HT-29 (cell line): ENCODE data around the gene DOLPP1. TPM values are rescaled to one million over a fixed set of nuclear protein-coding genes. Genes with fewer than 3 reads are reported as not detected.
A peak's percentile ranks its signal among the peaks of the same experiment; 100 is the strongest.
"Not testable (repeated sequence)": the region's sequence is repeated elsewhere in the genome, so short reads cannot be mapped to it uniquely, and the experiment has no call there.

Experiments
- DNase-seq: peaks from one replicate; pipeline ENCODE4 v3.0.0-alpha.2; 2015; ENCODE audit warnings: low spot score
- total RNA-seq: library from RNA; depleted of rRNA; stranded (reverse); fragments of >200 nt; shearing (Covaris generic); gene quantifications from 2 replicates; pipeline ENCODE4 v1.2.3, GENCODE V29; 2014

The DOLPP1 gene
- total RNA-seq, 1 experiment from 2014 or later, result 45.4 TPM

DNA sequence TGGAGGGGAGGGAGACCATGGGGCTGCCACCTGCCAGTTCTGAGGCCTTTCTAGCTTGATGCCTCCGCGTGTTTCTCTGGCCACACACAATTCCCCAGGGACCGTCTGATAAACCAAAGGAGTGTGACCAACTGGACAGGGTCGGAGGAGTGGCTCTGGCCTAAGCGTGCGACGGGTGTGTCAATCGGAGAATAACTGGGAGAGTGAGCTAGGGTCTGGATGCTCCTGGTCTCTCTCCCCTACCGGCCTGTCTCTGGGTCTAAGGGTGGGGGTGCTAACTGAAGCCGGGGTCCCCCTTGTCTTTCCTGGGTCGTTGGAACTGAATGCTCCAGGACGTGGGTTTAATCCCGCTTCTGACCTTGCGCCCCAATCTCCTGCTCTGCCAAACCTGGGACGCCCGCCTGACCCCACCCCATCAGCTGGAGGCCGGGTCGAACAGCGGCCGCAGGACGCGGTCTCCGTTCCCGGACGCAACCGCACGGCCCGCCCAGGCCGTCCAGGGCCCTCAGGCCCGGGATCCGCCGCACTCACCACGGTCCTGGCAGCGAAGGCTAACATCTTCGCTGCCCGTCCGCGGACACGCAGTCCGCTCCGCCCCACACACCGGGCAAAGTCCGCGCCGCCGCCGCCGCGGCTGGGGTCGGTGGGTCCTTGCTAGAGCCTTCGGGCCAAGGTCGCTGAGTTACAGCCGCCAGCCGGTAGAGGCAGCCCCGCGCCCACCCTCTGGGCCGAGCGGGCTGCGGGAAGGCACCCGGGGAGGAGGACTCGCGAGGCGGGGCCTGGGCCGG lies 29.2 kb downstream of the DOLPP1 start:
- DNase-seq, result peak; percentile 52

- DNase-seq, result peak; percentile 96
Observed at GRCh38 chr9:129110740-129111527, 30.0 kb downstream of the DOLPP1 start, which contains the start of the genes CRAT and PTPA. Gene CRAT (minus strand): TSS chr9:129110793. CDS start chr9:129110509, 284 bp downstream. Gene PTPA (plus strand): TSS chr9:129111415. CDS start chr9:129111601, 186 bp downstream.

DNA sequence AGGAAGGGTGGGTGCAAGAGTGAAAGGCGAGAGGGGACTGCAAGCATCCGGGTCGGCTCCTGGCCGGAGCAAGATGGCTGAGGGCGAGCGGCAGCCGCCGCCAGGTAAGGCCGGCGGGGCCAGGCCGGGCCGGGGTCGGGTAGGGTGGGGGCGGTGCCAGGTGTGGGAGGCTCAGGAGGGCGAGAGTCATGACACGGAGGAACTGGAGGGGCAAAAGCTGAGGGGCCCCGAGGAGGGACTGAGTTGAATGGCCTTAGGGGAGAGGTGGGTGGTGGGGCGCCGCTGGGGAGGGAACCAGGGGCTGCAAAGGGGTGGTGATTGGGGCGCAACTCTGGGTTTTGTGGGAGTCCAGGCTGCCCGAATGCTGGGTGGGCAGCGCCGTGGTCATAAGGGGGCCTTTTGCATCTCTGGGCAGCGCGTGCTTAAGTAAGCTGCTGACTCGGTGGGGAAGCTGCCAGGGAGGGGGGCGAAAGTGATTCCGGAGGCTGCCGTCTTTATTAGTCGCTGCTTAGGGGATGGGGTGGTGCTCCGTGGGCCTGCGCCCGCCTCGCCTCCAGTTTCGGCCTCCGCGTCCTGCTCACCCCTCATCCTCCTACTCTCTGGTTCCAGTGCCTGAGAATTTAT lies 30.7 kb downstream of the DOLPP1 start:
- DNase-seq, result peak; percentile 31

DNA sequence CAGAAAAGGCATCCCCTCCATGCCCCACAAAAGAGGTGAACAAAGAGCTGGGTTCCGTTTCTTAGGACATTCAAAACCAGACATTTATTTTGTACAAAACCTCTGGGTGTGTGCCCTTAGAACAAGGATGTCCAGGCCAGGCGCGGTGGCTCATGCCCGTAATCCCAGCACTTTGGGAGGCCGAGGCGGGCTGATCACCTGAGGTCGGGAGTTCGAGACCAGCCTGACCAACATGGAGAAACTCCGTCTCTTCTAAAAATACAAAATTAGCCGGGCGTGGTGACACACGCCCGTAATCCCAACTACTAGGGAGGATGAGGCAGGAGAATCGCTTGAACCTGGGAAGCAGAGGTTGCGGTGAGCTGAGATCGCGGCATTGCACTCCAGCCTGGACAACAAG lies 31.6 kb downstream of the DOLPP1 start:
- not testable (repeated sequence) for DNase-seq

DNA sequence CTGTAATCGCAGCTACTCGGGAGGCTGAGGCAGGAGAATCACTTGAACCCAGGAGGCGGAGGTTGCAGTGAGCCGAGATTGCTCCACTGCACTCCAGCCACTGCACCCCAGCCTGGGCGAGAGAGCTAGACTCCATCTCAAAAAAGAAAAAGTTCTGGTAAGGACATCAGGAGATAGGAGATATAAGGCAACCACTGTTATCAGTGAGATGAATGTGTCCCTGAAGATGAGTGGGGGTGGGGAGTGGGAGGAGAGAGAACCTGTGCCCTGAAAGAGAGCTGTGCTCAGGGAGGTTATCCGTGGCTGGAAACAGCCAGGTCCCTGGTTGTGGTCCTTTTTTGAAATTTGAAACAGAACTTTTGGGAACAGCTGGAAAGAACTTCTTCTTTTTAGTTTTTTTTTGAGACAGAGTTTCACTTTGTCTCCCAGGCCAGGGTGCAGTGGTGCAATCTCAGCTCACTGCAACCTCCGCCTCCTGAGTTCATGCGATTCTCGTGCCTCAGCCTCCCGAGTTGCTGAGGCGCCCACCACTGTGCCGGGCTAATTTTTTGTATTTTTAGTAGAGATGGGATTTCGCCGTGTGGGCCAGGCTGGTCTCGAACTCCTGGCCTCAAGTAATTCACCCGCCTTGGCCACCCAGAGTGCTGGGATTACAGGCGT lies 32.9 kb downstream of the DOLPP1 start:
- no peak for DNase-seq

DNA sequence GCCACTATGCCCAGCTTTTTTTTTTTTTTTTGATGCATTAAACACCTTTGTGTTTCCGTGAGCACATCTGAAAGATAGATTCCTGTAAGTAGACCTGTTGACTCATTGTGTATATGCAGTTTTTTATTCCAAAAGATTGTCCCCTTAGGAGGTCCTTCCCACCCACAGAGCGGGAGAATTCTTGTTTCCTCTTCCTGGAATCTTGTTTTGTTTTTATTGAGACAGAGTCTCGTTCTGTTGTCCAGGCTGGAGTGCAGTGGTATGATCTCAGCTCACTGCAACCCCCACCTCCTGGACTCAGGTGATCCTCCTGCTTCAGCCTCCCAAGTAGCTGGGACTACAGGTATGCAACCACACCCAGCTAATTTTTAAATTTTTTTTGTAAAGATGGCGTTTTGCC lies 37.9 kb downstream of the DOLPP1 start:
- no peak for DNase-seq

- no peak for DNase-seq
Observed at GRCh38 chr9:129121483-129121882, 40.6 kb downstream of the DOLPP1 start.

DNA sequence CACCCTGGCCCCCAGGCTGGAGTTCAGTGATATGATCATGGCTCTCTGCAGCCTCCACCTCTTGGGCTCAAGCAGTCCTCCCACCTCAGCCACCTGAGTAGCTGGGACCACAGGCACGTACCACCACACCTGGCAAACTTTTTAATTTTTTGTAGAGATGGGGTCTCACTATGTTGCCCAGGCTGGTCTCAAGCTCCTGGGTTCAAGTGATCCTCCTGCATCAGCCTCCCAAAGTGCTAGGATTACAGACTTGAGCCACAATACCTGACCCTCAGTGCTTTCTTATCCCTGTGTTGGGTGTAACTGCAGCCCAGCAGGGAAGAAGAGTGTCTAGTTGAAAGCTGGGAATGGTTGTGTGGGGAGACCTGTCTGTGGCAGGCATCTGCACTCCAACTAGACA lies 41.2 kb downstream of the DOLPP1 start:
- no peak for DNase-seq

DNA sequence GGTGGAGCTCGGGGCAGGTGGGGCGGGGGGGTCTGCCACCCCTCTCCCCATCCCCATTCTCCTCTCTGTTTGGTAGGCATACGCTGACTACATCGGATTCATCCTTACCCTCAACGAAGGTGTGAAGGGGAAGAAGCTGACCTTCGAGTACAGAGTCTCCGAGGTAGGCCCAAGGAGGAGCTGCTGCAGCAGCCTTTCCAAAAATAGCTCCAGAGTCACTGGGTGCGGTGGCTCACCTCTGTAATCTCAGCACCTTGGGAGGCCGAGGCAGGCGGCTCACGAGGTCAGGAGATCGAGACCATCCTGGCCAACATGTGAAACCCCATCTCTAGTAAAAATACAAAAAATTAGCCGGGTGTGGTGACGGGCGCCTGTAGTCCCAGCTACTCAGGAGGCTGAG lies 42.1 kb downstream of the DOLPP1 start:
- DNase-seq, result not testable (repeated sequence)

DNA sequence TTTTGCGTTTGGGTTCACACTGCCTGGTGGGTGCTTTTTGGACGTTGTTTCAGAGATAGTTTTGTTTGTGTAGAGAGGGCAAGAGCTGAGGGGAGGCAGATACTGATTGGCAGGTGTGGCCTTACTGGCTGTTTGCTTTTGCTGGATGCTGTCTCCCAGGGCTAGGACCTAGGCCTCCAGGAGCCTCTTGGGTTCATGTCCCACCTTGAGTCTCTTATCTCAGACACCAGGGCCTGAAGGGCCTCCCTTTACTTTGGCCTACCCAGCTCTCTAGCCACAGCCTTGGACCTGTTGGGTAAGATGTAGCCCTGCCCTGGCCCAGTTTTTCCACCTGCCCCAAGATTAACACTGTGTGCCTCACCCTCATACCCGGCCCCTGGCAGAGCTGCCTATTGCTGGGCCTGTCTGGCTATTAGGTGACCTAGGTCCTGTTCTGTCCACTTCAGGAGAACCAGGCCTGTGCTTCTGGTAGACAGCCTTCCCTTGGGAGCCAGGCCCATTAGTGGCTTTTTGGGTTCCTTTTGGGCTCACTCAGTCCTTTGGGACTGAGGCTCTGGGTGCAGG lies 43.7 kb downstream of the DOLPP1 start:
- no peak for DNase-seq

- no peak for DNase-seq
Observed at GRCh38 chr9:129125478-129125877, 44.6 kb downstream of the DOLPP1 start.

DNA sequence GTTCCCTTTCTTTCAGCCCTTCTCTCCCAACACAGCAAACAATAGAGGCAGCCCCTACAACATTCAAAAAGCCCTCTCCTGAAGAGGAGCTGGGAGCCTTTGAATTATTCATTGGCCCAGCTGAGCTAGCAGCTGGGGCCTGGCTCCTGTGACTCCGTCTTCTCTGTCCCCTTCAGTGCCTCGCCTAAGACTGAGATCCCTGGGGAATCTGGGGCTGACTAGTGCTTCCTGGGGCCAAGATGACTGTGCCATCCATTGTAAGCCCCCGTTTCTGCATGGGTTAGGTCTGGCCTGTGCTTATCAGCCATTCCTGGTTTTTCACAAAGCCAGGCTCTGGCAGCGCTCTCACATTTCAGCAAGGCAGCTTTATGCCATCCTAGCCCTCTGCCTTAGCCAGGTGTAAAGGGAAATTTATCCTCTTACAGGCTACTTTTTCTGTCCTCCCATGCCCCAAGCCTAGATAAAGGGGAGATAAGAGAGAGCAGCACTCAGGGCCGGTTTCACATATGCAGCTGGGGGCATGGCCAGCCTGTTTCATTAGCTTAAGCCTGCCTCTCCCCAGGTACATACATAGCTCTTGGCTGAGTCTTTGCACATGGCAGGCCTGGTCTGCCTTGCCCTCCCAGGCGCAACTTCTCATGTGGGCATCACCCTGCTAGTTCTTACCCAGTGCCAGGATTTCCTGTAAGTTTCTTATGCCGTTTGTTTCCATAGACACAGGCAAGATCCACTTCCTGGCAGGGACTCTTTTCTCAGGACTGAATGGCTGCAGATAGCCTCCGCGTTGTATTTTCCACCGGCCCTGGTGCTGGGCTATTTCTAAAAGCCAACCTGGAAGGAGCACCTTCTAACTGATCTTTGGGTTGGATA lies 46.1 kb downstream of the DOLPP1 start:
- no peak for DNase-seq

- DNase-seq, result no peak
Observed at GRCh38 chr9:129128689-129129088, 47.8 kb downstream of the DOLPP1 start.

GRCh38 chr9:129130271-129130670 lies 49.4 kb downstream of the DOLPP1 start:
- DNase-seq, result not testable (repeated sequence)

GRCh38 chr9:129130791-129131190 lies 49.9 kb downstream of the DOLPP1 start:
- DNase-seq, result no peak

GRCh38 chr9:129131300-129132145 lies 50.6 kb downstream of the DOLPP1 start:
- DNase-seq, result peak; percentile 81

- no peak for DNase-seq
Observed at GRCh38 chr9:129133082-129133481, 52.2 kb downstream of the DOLPP1 start.

GRCh38 chr9:129135476-129135875 lies 54.6 kb downstream of the DOLPP1 start:
- DNase-seq, result no peak

DNA sequence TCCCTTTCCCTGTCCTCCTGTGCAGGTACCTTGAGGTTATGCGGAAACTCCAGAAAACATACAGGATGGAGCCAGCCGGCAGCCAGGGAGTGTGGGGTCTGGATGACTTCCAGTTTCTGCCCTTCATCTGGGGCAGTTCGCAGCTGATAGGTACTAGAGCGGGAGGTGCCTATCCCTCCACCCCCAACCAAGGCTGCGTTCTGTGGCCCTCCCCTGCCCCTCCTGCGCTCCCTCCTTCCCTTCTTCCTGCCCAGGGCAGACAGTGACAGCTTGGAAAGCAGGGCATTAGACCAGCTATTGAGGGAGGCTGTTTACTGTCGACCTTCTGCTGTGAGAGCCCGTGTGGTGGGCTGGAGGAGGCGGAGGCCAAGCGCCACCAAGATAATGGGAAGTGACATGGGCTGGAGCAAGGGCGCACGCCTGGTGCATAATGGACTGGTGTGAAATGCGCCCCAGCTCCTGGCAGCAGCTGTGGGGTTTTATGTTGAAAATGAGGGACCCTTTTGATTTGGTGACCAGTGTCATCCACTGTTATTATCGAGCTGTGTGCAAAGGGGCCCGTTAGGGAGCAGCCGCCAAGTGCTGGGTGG lies 55.6 kb downstream of the DOLPP1 start:
- no peak for DNase-seq
